ENCODE measurements around the gene LGALS12. TPM values are rescaled to one million over a fixed set of nuclear protein-coding genes. Genes with fewer than 3 reads are reported as not detected.

LGALS12 gene
- total RNA-seq, 1 donor from 2014 or later, result not detected

DNA sequence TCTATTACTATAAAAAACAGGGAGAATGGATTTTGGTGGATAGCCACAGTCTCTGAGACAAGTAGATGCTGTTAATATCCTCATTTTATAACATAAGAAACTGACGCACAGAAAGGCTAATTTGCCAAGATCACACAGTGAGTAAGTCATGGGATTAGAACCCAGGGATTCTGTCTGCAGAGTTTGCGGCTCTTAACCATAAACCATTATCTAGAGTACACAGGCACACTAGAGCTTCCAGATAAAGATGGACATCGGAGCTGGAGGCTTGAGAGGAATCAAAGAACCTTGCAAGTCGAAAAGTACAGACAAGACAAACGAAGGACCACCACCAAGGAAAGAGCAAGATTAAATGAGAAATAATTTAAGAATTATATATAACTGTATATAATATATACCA is 11.3 kb downstream of the LGALS12 start:
- no peak overlapping the region for H3K27ac Mint-ChIP-seq (ENCODE audit: unreplicated experiment)
- Histone ChIP-seq H3K27me3 (ENCODE audit: insufficient read depth, low read length) (no peaks in the 10 kb centered on the region), H2AFZ (ENCODE audit: low read depth, low read length) (no peak overlapping the region), H3K4me3 (ENCODE audit: insufficient read depth, low read depth, low read length) (no peak overlapping the region), H3K9ac (ENCODE audit: low read length) (no peak overlapping the region), H3K79me2 (ENCODE audit: insufficient read depth, low read length) (no peaks in the 10 kb centered on the region), H3K9me3 (ENCODE audit: insufficient read depth, low read depth, low read length) (no peaks in the 10 kb centered on the region), H3K36me3 (ENCODE audit: insufficient read depth, low read length) (no peaks in the 10 kb centered on the region), H3K4me2 (ENCODE audit: low read length) (no peak overlapping the region), H3K27ac (ENCODE audit: low read depth, low read length) (no peak overlapping the region), H3K4me1 (ENCODE audit: insufficient read depth, low read length) (no peaks in the 10 kb centered on the region), H4K20me1 (ENCODE audit: insufficient read depth, low read length) (no peaks in the 10 kb centered on the region)
- no peak overlapping the region for H3K4me3 Mint-ChIP-seq (ENCODE audit: unreplicated experiment)
- H3K9me3 Mint-ChIP-seq (ENCODE audit: unreplicated experiment), result peaks cover 2% of the 10 kb centered on the region
- peaks cover 3% of the 10 kb centered on the region for H3K27me3 Mint-ChIP-seq (ENCODE audit: low read depth, unreplicated experiment)
- no peak for TF ChIP-seq EZH2 (IDR thresholded peaks at IDR 0.05; ENCODE audit: insufficient read depth, low read length)
- no peak for TF ChIP-seq CTCF (IDR thresholded peaks at IDR 0.05; ENCODE audit: insufficient read depth, low read depth, low read length)
- FAIRE-seq, result no peak
- no peaks in the 10 kb centered on the region for H3K36me3 Mint-ChIP-seq (ENCODE audit: low read depth, unreplicated experiment)
- no peak for DNase-seq (ENCODE audit: low read depth)
- H3K4me1 Mint-ChIP-seq (ENCODE audit: low read depth, unreplicated experiment), result peaks cover 5% of the 10 kb centered on the region

DNA sequence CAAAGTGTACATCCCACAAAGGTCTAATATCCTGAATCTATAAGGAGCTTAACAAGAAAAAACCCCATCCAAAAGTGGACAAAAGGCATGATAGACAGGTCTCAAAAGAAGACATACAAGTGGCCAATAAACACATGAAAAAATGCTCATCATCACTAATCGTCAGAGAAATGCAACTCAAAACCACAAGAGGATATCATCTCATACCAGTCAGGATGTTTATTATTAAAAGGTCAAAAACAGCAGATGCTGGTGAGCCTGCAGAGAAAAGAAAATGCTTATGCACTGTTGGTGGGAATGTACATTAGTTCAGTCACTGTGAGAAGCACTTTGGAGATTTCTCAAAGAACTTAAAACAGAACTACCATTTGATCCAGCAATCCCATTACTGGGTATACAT is 12.7 kb downstream of the LGALS12 start:
- Histone ChIP-seq H4K20me1 (ENCODE audit: insufficient read depth, low read length) (no peaks in the 10 kb centered on the region), H3K9me3 (ENCODE audit: insufficient read depth, low read depth, low read length) (no peaks in the 10 kb centered on the region), H3K4me3 (ENCODE audit: insufficient read depth, low read depth, low read length) (no peak overlapping the region), H3K79me2 (ENCODE audit: insufficient read depth, low read length) (no peaks in the 10 kb centered on the region), H2AFZ (ENCODE audit: low read depth, low read length) (no peak overlapping the region), H3K36me3 (ENCODE audit: insufficient read depth, low read length) (no peaks in the 10 kb centered on the region), H3K4me2 (ENCODE audit: low read length) (no peak overlapping the region), H3K9ac (ENCODE audit: low read length) (no peak overlapping the region), H3K27me3 (ENCODE audit: insufficient read depth, low read length) (no peaks in the 10 kb centered on the region), H3K4me1 (ENCODE audit: insufficient read depth, low read length) (no peaks in the 10 kb centered on the region), H3K27ac (ENCODE audit: low read depth, low read length) (no peak overlapping the region)
- Mint-ChIP-seq H3K27me3 (ENCODE audit: low read depth, unreplicated experiment) (no peaks in the 10 kb centered on the region), H3K36me3 (ENCODE audit: low read depth, unreplicated experiment) (peaks cover under 1% of the 10 kb centered on the region), H3K27ac (ENCODE audit: unreplicated experiment) (no peak overlapping the region), H3K4me3 (ENCODE audit: unreplicated experiment) (no peak overlapping the region), H3K4me1 (ENCODE audit: low read depth, unreplicated experiment) (peaks cover 5% of the 10 kb centered on the region), H3K9me3 (ENCODE audit: unreplicated experiment) (peaks cover 2% of the 10 kb centered on the region)
- peak; percentile 81 for DNase-seq (ENCODE audit: low read depth)
- TF ChIP-seq EZH2 (IDR thresholded peaks at IDR 0.05; ENCODE audit: insufficient read depth, low read length), result no peak
- no peak for TF ChIP-seq CTCF (IDR thresholded peaks at IDR 0.05; ENCODE audit: insufficient read depth, low read depth, low read length)
- no peak for FAIRE-seq

- Mint-ChIP-seq H3K4me1 (ENCODE audit: low read depth, unreplicated experiment) (peaks cover 5% of the 10 kb centered on the region), H3K9me3 (ENCODE audit: unreplicated experiment) (peaks cover 2% of the 10 kb centered on the region), H3K4me3 (ENCODE audit: unreplicated experiment) (no peak overlapping the region), H3K27ac (ENCODE audit: unreplicated experiment) (no peak overlapping the region), H3K36me3 (ENCODE audit: low read depth, unreplicated experiment) (peaks cover 1% of the 10 kb centered on the region), H3K27me3 (ENCODE audit: low read depth, unreplicated experiment) (no peaks in the 10 kb centered on the region)
- H2AFZ ChIP-seq (ENCODE audit: low read depth, low read length), result no peak overlapping the region
- no peaks in the 10 kb centered on the region for H4K20me1 ChIP-seq (ENCODE audit: insufficient read depth, low read length)
- no peaks in the 10 kb centered on the region for H3K36me3 ChIP-seq (ENCODE audit: insufficient read depth, low read length)
- H3K4me2 ChIP-seq (ENCODE audit: low read length), result no peak overlapping the region
- no peak overlapping the region for H3K9ac ChIP-seq (ENCODE audit: low read length)
- H3K27ac ChIP-seq (ENCODE audit: low read depth, low read length), result no peak overlapping the region
- no peaks in the 10 kb centered on the region for H3K9me3 ChIP-seq (ENCODE audit: insufficient read depth, low read depth, low read length)
- TF ChIP-seq EZH2 (IDR thresholded peaks at IDR 0.05; ENCODE audit: insufficient read depth, low read length) (no peak), CTCF (IDR thresholded peaks at IDR 0.05; ENCODE audit: insufficient read depth, low read depth, low read length) (no peak)
- no peaks in the 10 kb centered on the region for H3K79me2 ChIP-seq (ENCODE audit: insufficient read depth, low read length)
- no peak for DNase-seq (ENCODE audit: low read depth)
- H3K4me3 ChIP-seq (ENCODE audit: insufficient read depth, low read depth, low read length), result no peak overlapping the region
- H3K4me1 ChIP-seq (ENCODE audit: insufficient read depth, low read length), result no peaks in the 10 kb centered on the region
- no peak for FAIRE-seq
- H3K27me3 ChIP-seq (ENCODE audit: insufficient read depth, low read length), result no peaks in the 10 kb centered on the region
These were observed 14.8 kb downstream of the LGALS12 start for GRCh38 chr11:63520606-63521170.

All from astrocyte (in vitro differentiated cells and primary cell).